ENCODE measurements around the gene PTPMT1.

- TF ChIP-seq CTCF (IDR thresholded peaks at IDR 0.05; ENCODE audit: poor library complexity, severe bottlenecking) (no peak), RAD21 (conservative IDR thresholded peaks at IDR 0.05) (no peak), POLR2AphosphoS5 (IDR thresholded peaks at IDR 0.05) (no peak), EZH2 (IDR thresholded peaks at IDR 0.05; ENCODE audit: borderline replicate concordance, insufficient read depth, low read length, poor library complexity, severe bottlenecking) (no peak), SMC3 (conservative IDR thresholded peaks at IDR 0.05; ENCODE audit: poor library complexity) (no peak), TAF1 (IDR thresholded peaks at IDR 0.05; ENCODE audit: low read depth) (no peak)
These were observed 6.5 kb downstream of the PTPMT1 start for GRCh38 chr11:47571895-47572294.

Data from neural cell (in vitro differentiated cells).